Measurements from ENCODE around the gene ZNF783. TPM values are rescaled to one million over a fixed set of nuclear protein-coding genes. Genes with fewer than 3 reads are reported as not detected.

Gene ZNF783
- polyA plus RNA-seq, 1 donor (not counting 4 experiments of a cell fraction or from before 2014, with no cell fraction given) = 4.2 TPM

GRCh38 chr7:149294634-149295480 lies 32.9 kb downstream of the ZNF783 start:
- Histone ChIP-seq H3K36me3 (ENCODE audit: control insufficient read depth in 2 of 2, extremely low read depth in 1 of 2, insufficient read depth in 2 of 2, low read length in 2 of 2) (peaks cover 0 to 6% of the 10 kb centered on the region in 2 experiments), H2AFZ (ENCODE audit: control insufficient read depth, low read length) (no peak overlapping the region), H3K27ac (ENCODE audit: control insufficient read depth, insufficient read depth, low read length) (no peak overlapping the region), H3K4me2 (ENCODE audit: control insufficient read depth, extremely low read depth, insufficient read depth, low read depth, low read length) (no peak overlapping the region), H3K9me1 (ENCODE audit: control insufficient read depth, extremely low read depth, insufficient read depth, low read length) (no peaks in the 10 kb centered on the region), H4K20me1 (ENCODE audit: control insufficient read depth, extremely low read depth, insufficient read depth, low read length) (no peaks in the 10 kb centered on the region), H3K79me2 (ENCODE audit: control insufficient read depth, insufficient read depth, low read length) (no peaks in the 10 kb centered on the region), H3K9ac (ENCODE audit: control insufficient read depth, extremely low read depth, insufficient read depth, low read length) (no peak overlapping the region), H3K27me3 (ENCODE audit: control insufficient read depth, extremely low read depth, insufficient read depth, low read length) (no peaks in the 10 kb centered on the region), H3K9me3 (ENCODE audit: control insufficient read depth, low read depth, low read length) (no peaks in the 10 kb centered on the region), H3K4me3 (ENCODE audit: control insufficient read depth in 2 of 3, extremely low read depth in 1 of 3, insufficient read depth in 2 of 3, low read depth in 1 of 3, low read length in 3 of 3) (no peak overlapping the region), H3K4me1 (ENCODE audit: control insufficient read depth, extremely low read depth, insufficient read depth, low read length) (no peaks in the 10 kb centered on the region)
- TF ChIP-seq CTCF (optimal IDR thresholded peaks at IDR 0.05 in 1 of 3, IDR thresholded peaks at IDR 0.05 in 1 of 3, conservative IDR thresholded peaks at IDR 0.05 in 1 of 3; ENCODE audit: extremely low read depth in 1 of 3, insufficient read depth in 2 of 3, low read length in 3 of 3) (no peak), EZH2 (IDR thresholded peaks at IDR 0.05; ENCODE audit: low read length) (no peak)
- no peak for FAIRE-seq
- no peak for DNase-seq (ENCODE audit: low read depth, low spot score)
- dilution Hi-C loops (cut with MboI; ENCODE audit: extremely low pct_ligation_motif_present, low sequenced_read_pairs) = no loop called here

DNA sequence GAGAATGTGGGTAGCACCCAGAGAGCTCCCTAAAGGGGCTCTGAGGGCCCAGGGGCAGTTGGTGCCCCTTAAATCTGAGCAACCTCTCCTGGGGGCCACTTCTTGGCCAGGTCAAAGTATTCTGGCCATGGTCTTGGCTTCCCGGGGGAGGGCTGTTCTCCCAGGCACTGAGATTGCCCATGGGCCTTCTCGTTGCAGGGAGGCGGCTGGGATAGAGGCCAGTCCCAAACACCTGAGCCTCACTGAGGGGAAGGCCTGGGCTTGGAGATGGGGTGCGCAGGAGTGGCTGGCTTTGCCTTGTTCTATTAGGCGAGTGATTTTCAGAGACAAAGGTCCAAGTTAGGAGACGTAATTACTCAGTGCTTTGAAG lies 33.5 kb downstream of the ZNF783 start:
- Histone ChIP-seq H4K20me1 (ENCODE audit: control insufficient read depth, extremely low read depth, insufficient read depth, low read length) (no peaks in the 10 kb centered on the region), H3K79me2 (ENCODE audit: control insufficient read depth, insufficient read depth, low read length) (no peaks in the 10 kb centered on the region), H3K9me1 (ENCODE audit: control insufficient read depth, extremely low read depth, insufficient read depth, low read length) (no peaks in the 10 kb centered on the region), H3K27ac (ENCODE audit: control insufficient read depth, insufficient read depth, low read length) (no peak overlapping the region), H3K9ac (ENCODE audit: control insufficient read depth, extremely low read depth, insufficient read depth, low read length) (no peak overlapping the region), H3K36me3 (ENCODE audit: control insufficient read depth in 2 of 2, extremely low read depth in 1 of 2, insufficient read depth in 2 of 2, low read length in 2 of 2) (peaks cover 0 to 6% of the 10 kb centered on the region in 2 experiments), H3K9me3 (ENCODE audit: control insufficient read depth, low read depth, low read length) (no peaks in the 10 kb centered on the region), H3K4me2 (ENCODE audit: control insufficient read depth, extremely low read depth, insufficient read depth, low read depth, low read length) (no peak overlapping the region), H2AFZ (ENCODE audit: control insufficient read depth, low read length) (no peak overlapping the region), H3K27me3 (ENCODE audit: control insufficient read depth, extremely low read depth, insufficient read depth, low read length) (no peaks in the 10 kb centered on the region), H3K4me1 (ENCODE audit: control insufficient read depth, extremely low read depth, insufficient read depth, low read length) (no peaks in the 10 kb centered on the region), H3K4me3 (ENCODE audit: control insufficient read depth in 2 of 3, extremely low read depth in 1 of 3, insufficient read depth in 2 of 3, low read depth in 1 of 3, low read length in 3 of 3) (no peak overlapping the region)
- DNase-seq (ENCODE audit: low read depth, low spot score) = no peak
- dilution Hi-C loops (cut with MboI; ENCODE audit: extremely low pct_ligation_motif_present, low sequenced_read_pairs) = no loop called here
- TF ChIP-seq EZH2 (IDR thresholded peaks at IDR 0.05; ENCODE audit: low read length) = no peak
- no peak for TF ChIP-seq CTCF (optimal IDR thresholded peaks at IDR 0.05 in 1 of 3, IDR thresholded peaks at IDR 0.05 in 1 of 3, conservative IDR thresholded peaks at IDR 0.05 in 1 of 3; ENCODE audit: extremely low read depth in 1 of 3, insufficient read depth in 2 of 3, low read length in 3 of 3)
- FAIRE-seq = no peak
